GM23338 (cell line): ENCODE results near the gene ITGB3. TPM values are rescaled to one million over a fixed set of nuclear protein-coding genes. Genes with fewer than 3 reads are reported as not detected.

Experiments
- ATAC-seq: fragments of 200-7000 bp; cut with Tn5 transposase; 3 replicates; pipeline ENCODE4 v1.9.1; 2020
- DNase-seq: peaks from one replicate; pipeline ENCODE4 v3.0.0-alpha.2; 2015; ENCODE audit warnings: low spot score
- H2AFZ ChIP-seq: fragments of 200-600 bp; sonication (generic); 2 replicates; pipeline ENCODE4 v1.8.0; 2016; ENCODE audit warnings: antibody characterized with exemption, mild to moderate bottlenecking, moderate library complexity
- H3F3A ChIP-seq: fragments of 200-600 bp; sonication (generic); replicated peaks from 2 replicates; pipeline ENCODE4 v1.8.0; 2017; ENCODE audit warnings: antibody characterized with exemption, mixed run types, low read depth
- H3K27ac ChIP-seq: fragments of 200-600 bp; sonication (generic); 2 replicates; pipeline ENCODE4 v1.6.1; 2016; ENCODE audit warnings: low read depth
- H3K27me3 ChIP-seq: fragments of 200-600 bp; sonication (generic); 2 replicates; pipeline ENCODE4 v1.8.0; 2016; ENCODE audit warnings: mild to moderate bottlenecking, mixed run types, moderate library complexity; ENCODE audit not compliant: insufficient read depth
- H3K36me3 ChIP-seq: fragments of 200-600 bp; sonication (generic); 2 replicates; pipeline ENCODE4 v1.8.0; 2016; ENCODE audit warnings: mild to moderate bottlenecking; ENCODE audit not compliant: insufficient read depth
- H3K4me1 ChIP-seq: fragments of 200-600 bp; sonication (generic); 2 replicates; pipeline ENCODE4 v1.8.0; 2016; ENCODE audit warnings: mild to moderate bottlenecking, moderate library complexity; ENCODE audit not compliant: insufficient read depth
- H3K4me2 ChIP-seq: fragments of 200-600 bp; sonication (generic); 2 replicates; pipeline ENCODE4 v1.7.1; 2017; ENCODE audit warnings: mixed run types
- H3K4me3 ChIP-seq: fragments of 200-600 bp; sonication (generic); 2 replicates; pipeline ENCODE4 v1.6.1; 2016; ENCODE audit warnings: mixed run types
- H3K79me2 ChIP-seq: fragments of 200-600 bp; sonication (generic); replicated peaks from 2 replicates; pipeline ENCODE4 v1.8.0; 2017; ENCODE audit warnings: mild to moderate bottlenecking; ENCODE audit not compliant: insufficient read depth
- H3K9me2 ChIP-seq: fragments of 200-600 bp; sonication (generic); 2 replicates; pipeline ENCODE4 v1.8.0; 2017; ENCODE audit not compliant: insufficient read depth
- H4K20me1 ChIP-seq: fragments of 200-600 bp; sonication (generic); replicated peaks from 2 replicates; pipeline ENCODE4 v1.8.0; 2017; ENCODE audit warnings: mild to moderate bottlenecking; ENCODE audit not compliant: insufficient read depth
- H3K27ac Mint-ChIP-seq: 2 replicates; pipeline ENCODE4 v1.8.0; 2020; ENCODE audit warnings: inconsistent platforms, mild to moderate bottlenecking, moderate library complexity, mixed read lengths
- H3K27me3 Mint-ChIP-seq: 3 replicates; pipeline ENCODE4 v1.8.0; 2022; ENCODE audit warnings: low read depth, mild to moderate bottlenecking, moderate library complexity, mixed read lengths, inconsistent platforms; ENCODE audit not compliant: insufficient read depth, poor library complexity
- H3K36me3 Mint-ChIP-seq: 3 replicates; pipeline ENCODE4 v1.8.0; 2021; ENCODE audit warnings: low read depth, mild to moderate bottlenecking, inconsistent platforms, moderate library complexity, mixed read lengths
- H3K4me1 Mint-ChIP-seq: 3 replicates; pipeline ENCODE4 v1.8.0; 2020; ENCODE audit warnings: mild to moderate bottlenecking, inconsistent platforms, mixed read lengths
- H3K4me3 Mint-ChIP-seq: 3 replicates; pipeline ENCODE4 v1.8.0; 2021; ENCODE audit warnings: moderate library complexity, mild to moderate bottlenecking, inconsistent platforms, mixed read lengths
- H3K9me3 Mint-ChIP-seq: 3 replicates; pipeline ENCODE4 v1.8.0; 2020; ENCODE audit warnings: moderate library complexity, mild to moderate bottlenecking, inconsistent platforms, mixed read lengths
- JUNB ChIP-seq: IDR thresholded peaks from one replicate; pipeline ENCODE4 v1.6.1; 2016; ENCODE audit warnings: antibody characterized with exemption; ENCODE audit not compliant: unreplicated experiment
- NANOG ChIP-seq: IDR thresholded peaks from 2 replicates; pipeline ENCODE4 v1.6.1; 2016; ENCODE audit warnings: antibody characterized with exemption, borderline replicate concordance
- POLR2AphosphoS5 ChIP-seq: IDR thresholded peaks from 2 replicates; pipeline ENCODE4 v1.6.1; 2016; ENCODE audit warnings: antibody characterized with exemption, low read depth
- REST ChIP-seq: IDR thresholded peaks from one replicate; pipeline ENCODE4 v1.6.1; 2018; ENCODE audit warnings: antibody characterized with exemption; ENCODE audit not compliant: unreplicated experiment
- STAT1 ChIP-seq: IDR thresholded peaks from one replicate; pipeline ENCODE4 v1.6.1; 2016; ENCODE audit warnings: antibody characterized with exemption; ENCODE audit not compliant: unreplicated experiment
- ZNF331 ChIP-seq: fragments of 250-450 bp; sonication (Bioruptor Pico); IDR thresholded peaks from 2 replicates; pipeline ENCODE4 v1.5.0; 2020; ENCODE audit warnings: low read depth, mild to moderate bottlenecking, moderate library complexity
- polyA plus RNA-seq: library from polyadenylated mRNA; unstranded; fragments of >200 nt; fragmentation: Nextera tagmentation; extraction: Ambion mirVana; gene quantifications from 2 replicates; pipeline ENCODE4 v1.2.1, GENCODE V29; 2016
- total RNA-seq: library from RNA; depleted of rRNA; stranded (reverse); fragments of >200 nt; shearing (Covaris generic); gene quantifications from 2 replicates; pipeline ENCODE4 v1.2.3, GENCODE V29; 2014
- TF ChIP-seq, protein P1 (sequence below): fragments of 250-450 bp; sonication (Bioruptor Pico); IDR thresholded peaks from 2 replicates; pipeline ENCODE4 v1.5.0; 2020; ENCODE audit warnings: mild to moderate bottlenecking, moderate library complexity
- TF ChIP-seq, protein P2 (sequence below), 2 experiments: fragments of 200-600 bp in 1 of 2; sonication (generic) in 1 of 2; conservative IDR thresholded peaks; 2 replicates each; pipeline versions ENCODE4 v1.5.1 to v1.6.1; 2016 to 2017; ENCODE audit warnings: antibody characterized with exemption in 2 of 2, low read depth in 2 of 2, mild to moderate bottlenecking in 2 of 2, moderate library complexity in 1 of 2
- TF ChIP-seq, protein P3 (sequence below): IDR thresholded peaks from 2 replicates; pipeline ENCODE4 v1.6.1; 2016; ENCODE audit warnings: antibody characterized with exemption

ITGB3 gene
- total and polyA plus RNA-seq, 2 experiments from 2014 or later: 0.52 TPM; not detected in 1

DNA sequence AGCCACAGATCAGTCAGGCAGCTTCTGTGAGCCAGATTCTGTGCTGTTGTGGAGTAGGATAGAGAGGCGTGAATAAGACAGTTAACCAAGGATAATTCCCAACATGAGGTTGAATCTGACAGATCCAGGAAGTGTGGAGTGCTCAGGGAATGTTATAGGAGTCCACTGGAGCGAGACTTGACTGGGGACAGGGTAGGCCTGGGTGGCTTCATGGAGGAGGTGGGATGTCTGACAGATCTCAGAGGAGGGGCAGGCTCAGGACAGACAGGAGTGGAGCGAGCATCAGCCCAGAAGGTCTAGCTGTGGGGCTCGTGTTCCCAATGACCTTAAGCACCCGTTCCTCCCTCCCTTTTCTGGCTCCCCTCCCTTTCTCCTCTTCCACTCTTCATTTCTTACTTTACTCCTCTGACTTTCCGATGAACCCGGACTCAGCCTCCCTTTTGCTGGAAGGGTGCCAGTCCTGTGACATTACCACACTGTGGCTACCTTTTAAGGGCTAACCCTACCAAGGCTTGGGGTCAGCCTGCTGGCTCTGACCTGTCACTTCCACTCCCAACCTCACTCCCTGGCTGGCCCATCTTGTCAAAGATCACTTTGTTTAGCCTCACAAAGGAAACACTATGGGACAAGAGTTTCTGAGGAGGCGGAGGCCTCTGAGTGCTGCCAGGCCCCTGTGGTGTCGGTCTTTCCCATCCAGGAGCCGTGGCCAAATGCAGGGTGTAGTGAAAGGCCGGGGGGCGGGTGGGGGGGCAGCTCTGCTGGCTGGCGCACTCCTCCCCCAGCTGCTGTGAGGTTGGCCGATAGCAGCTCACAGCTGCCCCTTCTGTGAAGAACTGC lies 41.6 kb downstream of the ITGB3 start (continued):
- TF ChIP-seq, protein P1, sequence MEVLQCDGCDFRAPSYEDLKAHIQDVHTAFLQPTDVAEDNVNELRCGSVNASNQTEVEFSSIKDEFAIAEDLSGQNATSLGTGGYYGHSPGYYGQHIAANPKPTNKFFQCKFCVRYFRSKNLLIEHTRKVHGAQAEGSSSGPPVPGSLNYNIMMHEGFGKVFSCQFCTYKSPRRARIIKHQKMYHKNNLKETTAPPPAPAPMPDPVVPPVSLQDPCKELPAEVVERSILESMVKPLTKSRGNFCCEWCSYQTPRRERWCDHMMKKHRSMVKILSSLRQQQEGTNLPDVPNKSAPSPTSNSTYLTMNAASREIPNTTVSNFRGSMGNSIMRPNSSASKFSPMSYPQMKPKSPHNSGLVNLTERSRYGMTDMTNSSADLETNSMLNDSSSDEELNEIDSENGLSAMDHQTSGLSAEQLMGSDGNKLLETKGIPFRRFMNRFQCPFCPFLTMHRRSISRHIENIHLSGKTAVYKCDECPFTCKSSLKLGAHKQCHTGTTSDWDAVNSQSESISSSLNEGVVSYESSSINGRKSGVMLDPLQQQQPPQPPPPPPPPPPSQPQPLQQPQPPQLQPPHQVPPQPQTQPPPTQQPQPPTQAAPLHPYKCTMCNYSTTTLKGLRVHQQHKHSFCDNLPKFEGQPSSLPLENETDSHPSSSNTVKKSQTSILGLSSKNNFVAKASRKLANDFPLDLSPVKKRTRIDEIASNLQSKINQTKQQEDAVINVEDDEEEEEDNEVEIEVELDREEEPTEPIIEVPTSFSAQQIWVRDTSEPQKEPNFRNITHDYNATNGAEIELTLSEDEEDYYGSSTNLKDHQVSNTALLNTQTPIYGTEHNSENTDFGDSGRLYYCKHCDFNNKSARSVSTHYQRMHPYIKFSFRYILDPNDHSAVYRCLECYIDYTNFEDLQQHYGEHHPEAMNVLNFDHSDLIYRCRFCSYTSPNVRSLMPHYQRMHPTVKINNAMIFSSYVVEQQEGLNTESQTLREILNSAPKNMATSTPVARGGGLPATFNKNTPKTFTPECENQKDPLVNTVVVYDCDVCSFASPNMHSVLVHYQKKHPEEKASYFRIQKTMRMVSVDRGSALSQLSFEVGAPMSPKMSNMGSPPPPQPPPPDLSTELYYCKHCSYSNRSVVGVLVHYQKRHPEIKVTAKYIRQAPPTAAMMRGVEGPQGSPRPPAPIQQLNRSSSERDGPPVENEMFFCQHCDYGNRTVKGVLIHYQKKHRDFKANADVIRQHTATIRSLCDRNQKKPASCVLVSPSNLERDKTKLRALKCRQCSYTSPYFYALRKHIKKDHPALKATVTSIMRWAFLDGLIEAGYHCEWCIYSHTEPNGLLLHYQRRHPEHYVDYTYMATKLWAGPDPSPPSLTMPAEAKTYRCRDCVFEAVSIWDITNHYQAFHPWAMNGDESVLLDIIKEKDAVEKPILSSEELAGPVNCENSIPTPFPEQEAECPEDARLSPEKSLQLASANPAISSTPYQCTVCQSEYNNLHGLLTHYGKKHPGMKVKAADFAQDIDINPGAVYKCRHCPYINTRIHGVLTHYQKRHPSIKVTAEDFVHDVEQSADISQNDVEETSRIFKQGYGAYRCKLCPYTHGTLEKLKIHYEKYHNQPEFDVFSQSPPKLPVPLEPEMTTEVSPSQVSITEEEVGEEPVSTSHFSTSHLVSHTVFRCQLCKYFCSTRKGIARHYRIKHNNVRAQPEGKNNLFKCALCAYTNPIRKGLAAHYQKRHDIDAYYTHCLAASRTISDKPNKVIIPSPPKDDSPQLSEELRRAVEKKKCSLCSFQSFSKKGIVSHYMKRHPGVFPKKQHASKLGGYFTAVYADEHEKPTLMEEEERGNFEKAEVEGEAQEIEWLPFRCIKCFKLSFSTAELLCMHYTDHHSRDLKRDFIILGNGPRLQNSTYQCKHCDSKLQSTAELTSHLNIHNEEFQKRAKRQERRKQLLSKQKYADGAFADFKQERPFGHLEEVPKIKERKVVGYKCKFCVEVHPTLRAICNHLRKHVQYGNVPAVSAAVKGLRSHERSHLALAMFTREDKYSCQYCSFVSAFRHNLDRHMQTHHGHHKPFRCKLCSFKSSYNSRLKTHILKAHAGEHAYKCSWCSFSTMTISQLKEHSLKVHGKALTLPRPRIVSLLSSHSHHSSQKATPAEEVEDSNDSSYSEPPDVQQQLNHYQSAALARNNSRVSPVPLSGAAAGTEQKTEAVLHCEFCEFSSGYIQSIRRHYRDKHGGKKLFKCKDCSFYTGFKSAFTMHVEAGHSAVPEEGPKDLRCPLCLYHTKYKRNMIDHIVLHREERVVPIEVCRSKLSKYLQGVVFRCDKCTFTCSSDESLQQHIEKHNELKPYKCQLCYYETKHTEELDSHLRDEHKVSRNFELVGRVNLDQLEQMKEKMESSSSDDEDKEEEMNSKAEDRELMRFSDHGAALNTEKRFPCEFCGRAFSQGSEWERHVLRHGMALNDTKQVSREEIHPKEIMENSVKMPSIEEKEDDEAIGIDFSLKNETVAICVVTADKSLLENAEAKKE (CRISPR knock-in tag): no peak

GRCh38 chr17:47295874-47296255 lies 42.2 kb downstream of the ITGB3 start:
- Histone ChIP-seq H2AFZ (no peak overlapping the region), H3K27me3 (peaks cover 3% of the 10 kb centered on the region; the same call in 1 of the 2 replicates), H3K79me2 (no peaks in the 10 kb centered on the region), H4K20me1 (no peaks in the 10 kb centered on the region), H3K36me3 (no peaks in the 10 kb centered on the region), H3K9me2 (no peaks in the 10 kb centered on the region), H3K4me2 (no peak overlapping the region), H3K4me3 (no peak overlapping the region), H3K27ac (no peak overlapping the region), H3K4me1 (peaks cover 1% of the 10 kb centered on the region; the same call in 1 of the 2 replicates), H3F3A (no peaks in the 10 kb centered on the region)
- no peaks in the 10 kb centered on the region for H3K9me3 Mint-ChIP-seq
- TF ChIP-seq REST (no peak), ZNF331 (CRISPR knock-in tag) (no peak), JUNB (no peak), STAT1 (no peak), NANOG (no peak), POLR2AphosphoS5 (no peak)
- TF ChIP-seq, protein P2, sequence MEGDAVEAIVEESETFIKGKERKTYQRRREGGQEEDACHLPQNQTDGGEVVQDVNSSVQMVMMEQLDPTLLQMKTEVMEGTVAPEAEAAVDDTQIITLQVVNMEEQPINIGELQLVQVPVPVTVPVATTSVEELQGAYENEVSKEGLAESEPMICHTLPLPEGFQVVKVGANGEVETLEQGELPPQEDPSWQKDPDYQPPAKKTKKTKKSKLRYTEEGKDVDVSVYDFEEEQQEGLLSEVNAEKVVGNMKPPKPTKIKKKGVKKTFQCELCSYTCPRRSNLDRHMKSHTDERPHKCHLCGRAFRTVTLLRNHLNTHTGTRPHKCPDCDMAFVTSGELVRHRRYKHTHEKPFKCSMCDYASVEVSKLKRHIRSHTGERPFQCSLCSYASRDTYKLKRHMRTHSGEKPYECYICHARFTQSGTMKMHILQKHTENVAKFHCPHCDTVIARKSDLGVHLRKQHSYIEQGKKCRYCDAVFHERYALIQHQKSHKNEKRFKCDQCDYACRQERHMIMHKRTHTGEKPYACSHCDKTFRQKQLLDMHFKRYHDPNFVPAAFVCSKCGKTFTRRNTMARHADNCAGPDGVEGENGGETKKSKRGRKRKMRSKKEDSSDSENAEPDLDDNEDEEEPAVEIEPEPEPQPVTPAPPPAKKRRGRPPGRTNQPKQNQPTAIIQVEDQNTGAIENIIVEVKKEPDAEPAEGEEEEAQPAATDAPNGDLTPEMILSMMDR (conservative IDR thresholded peaks at IDR 0.05; ENCODE audit: low read depth in 2 of 2): no peak
- TF ChIP-seq, protein P3, sequence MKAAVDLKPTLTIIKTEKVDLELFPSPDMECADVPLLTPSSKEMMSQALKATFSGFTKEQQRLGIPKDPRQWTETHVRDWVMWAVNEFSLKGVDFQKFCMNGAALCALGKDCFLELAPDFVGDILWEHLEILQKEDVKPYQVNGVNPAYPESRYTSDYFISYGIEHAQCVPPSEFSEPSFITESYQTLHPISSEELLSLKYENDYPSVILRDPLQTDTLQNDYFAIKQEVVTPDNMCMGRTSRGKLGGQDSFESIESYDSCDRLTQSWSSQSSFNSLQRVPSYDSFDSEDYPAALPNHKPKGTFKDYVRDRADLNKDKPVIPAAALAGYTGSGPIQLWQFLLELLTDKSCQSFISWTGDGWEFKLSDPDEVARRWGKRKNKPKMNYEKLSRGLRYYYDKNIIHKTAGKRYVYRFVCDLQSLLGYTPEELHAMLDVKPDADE: no peak
- H3K36me3 Mint-ChIP-seq: no peaks in the 10 kb centered on the region
- H3K27me3 Mint-ChIP-seq: peaks cover 9% of the 10 kb centered on the region
- H3K4me1 Mint-ChIP-seq: peaks cover 11% of the 10 kb centered on the region
- H3K27ac Mint-ChIP-seq: no peak overlapping the region
- DNase-seq (no peak), ATAC-seq (no peak)
- no peak overlapping the region for H3K4me3 Mint-ChIP-seq
